Naive B cell (primary cell): ENCODE measurements around the gene SPATA32. TPM values are rescaled to one million over a fixed set of nuclear protein-coding genes. Genes with fewer than 3 reads are reported as not detected.

Experiments
- polyA plus RNA-seq, 6 donors: library from polyadenylated mRNA; unstranded; fragments of 300-500 nt; fragmentation: Illumina TruSeq; gene quantifications; one replicate each; pipeline ENCODE4 v1.2.3, GENCODE V29; 2021; ENCODE audit warnings: low read depth in 6 of 6

SPATA32 gene
- polyA plus RNA-seq, 6 donors from 2014 or later, result 0.16 to 4.6 (median 0.31) TPM; not detected in 1

Other genes starting within 250 kb of the SPATA32 start
- gene DCAKD, start 210.5 kb downstream of the SPATA32 start, polyA plus RNA-seq, result 10 to 100 TPM in 4 of 6 donors, 1 to 10 TPM in 2; 3.1 to 15.5 (median 11.1) TPM
- gene NMT1, start 200.8 kb downstream of the SPATA32 start, polyA plus RNA-seq, result 10 to 100 TPM; 29.2 to 98.6 (median 55.5) TPM
- not detected for gene PLCD3, start 129.6 kb downstream of the SPATA32 start, polyA plus RNA-seq
- 10 to 100 TPM; 15.4 to 27.1 (median 20.4) TPM for gene ACBD4, start 126.4 kb downstream of the SPATA32 start, polyA plus RNA-seq
- gene HEXIM1, start 113.6 kb downstream of the SPATA32 start, polyA plus RNA-seq, result 1 to 10 TPM; 3.2 to 5.3 (median 4.1) TPM
- 1 to 10 TPM; 2.1 to 6.7 (median 4.3) TPM for gene HEXIM2, start 100.2 kb downstream of the SPATA32 start, polyA plus RNA-seq
- 10 to 100 TPM; 16.9 to 47.0 (median 22.3) TPM for gene FMNL1, start 40.2 kb downstream of the SPATA32 start, polyA plus RNA-seq
- 10 to 100 TPM; 13.3 to 38.9 (median 19.1) TPM for gene MAP3K14, start 54.9 kb upstream of the SPATA32 start, polyA plus RNA-seq
- gene ARHGAP27, start 170.8 kb upstream of the SPATA32 start, polyA plus RNA-seq, result 10 to 100 TPM; 32.3 to 76.2 (median 40.9) TPM
- gene PLEKHM1, start 228.6 kb upstream of the SPATA32 start, polyA plus RNA-seq, result 10 to 100 TPM in 5 of 6 donors, 1 to 10 TPM in 1; 6.3 to 19.6 (median 16.2) TPM